ENCODE data around the gene TNXB. TPM values are rescaled to one million over a fixed set of nuclear protein-coding genes. Genes with fewer than 3 reads are reported as not detected.

Gene TNXB
- total and polyA plus RNA-seq, 2 donors (not counting 3 experiments of a cell fraction or from before 2014, with no cell fraction given) = 0.47 to 2.7 TPM

DNA sequence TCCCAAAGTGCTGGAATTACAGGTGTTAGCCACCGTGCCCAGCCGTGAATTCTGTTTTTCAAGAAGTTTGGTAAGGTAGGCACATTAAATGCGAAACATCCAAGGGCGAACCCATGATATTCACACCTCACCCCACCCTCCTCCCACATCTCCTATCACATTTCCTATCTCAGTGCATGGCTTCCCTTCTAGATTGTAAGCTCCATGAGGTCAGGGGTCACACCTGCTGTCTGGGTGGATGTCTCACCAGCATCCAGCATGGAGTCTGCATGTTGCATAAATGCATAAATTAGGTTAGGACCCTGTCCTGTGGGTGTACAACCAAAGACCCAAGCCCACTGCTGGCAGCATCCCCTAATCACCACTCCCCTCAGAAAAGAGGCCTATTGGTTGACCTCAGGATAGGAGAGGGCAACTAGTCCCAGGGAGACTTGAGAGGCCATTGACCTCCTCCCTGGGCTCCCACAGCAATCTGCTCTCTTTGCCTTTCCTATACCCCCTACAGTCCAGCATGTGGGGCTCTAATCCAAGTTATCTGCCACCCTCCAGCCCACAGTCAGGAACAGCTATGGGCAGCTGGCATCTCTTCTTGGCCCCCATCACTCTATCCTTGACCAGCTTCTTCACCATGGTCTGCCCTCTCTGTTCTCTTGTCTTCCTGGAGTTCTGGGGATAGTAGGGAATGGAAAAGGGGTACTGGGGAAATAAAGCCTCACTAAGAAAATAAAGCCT, 38.4 kb upstream of the TNXB start:
- TF ChIP-seq, protein P1, sequence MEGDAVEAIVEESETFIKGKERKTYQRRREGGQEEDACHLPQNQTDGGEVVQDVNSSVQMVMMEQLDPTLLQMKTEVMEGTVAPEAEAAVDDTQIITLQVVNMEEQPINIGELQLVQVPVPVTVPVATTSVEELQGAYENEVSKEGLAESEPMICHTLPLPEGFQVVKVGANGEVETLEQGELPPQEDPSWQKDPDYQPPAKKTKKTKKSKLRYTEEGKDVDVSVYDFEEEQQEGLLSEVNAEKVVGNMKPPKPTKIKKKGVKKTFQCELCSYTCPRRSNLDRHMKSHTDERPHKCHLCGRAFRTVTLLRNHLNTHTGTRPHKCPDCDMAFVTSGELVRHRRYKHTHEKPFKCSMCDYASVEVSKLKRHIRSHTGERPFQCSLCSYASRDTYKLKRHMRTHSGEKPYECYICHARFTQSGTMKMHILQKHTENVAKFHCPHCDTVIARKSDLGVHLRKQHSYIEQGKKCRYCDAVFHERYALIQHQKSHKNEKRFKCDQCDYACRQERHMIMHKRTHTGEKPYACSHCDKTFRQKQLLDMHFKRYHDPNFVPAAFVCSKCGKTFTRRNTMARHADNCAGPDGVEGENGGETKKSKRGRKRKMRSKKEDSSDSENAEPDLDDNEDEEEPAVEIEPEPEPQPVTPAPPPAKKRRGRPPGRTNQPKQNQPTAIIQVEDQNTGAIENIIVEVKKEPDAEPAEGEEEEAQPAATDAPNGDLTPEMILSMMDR (IDR thresholded peaks at IDR 0.05; ENCODE audit: extremely low read depth in 1 of 2, insufficient read depth in 1 of 2, low read depth in 1 of 2, low read length in 2 of 2) = no peak
- TF ChIP-seq JUN (IDR thresholded peaks at IDR 0.05; ENCODE audit: borderline replicate concordance, insufficient read depth, insufficient read length, low read depth) = no peak
- no peak for TF ChIP-seq MYC (IDR thresholded peaks at IDR 0.05; ENCODE audit: low read depth, low read length)
- no peak for TF ChIP-seq POLR2AphosphoS5 (IDR thresholded peaks at IDR 0.05; ENCODE audit: insufficient read depth, low read depth, low read length)
- ChIA-PET POLR2A (no interaction called here), CTCF (interaction anchor here (1.0 to 2.8 kb wide), 5 partner anchors 17 to 638 kb away, joined by 3 to 12 read pairs (median 6); partner anchors contain the start of gene FKBPL)
- H3K27me3 ChIP-seq (ENCODE audit: control insufficient read depth in 2 of 2, insufficient read depth in 2 of 2, low read length in 2 of 2) = peaks cover 24 to 27% of the 10 kb centered on the region in 2 experiments
- no peak overlapping the region for H3K4me2 ChIP-seq (ENCODE audit: insufficient read depth, low read length)
- no peaks in the 10 kb centered on the region for H3K36me3 ChIP-seq (ENCODE audit: control insufficient read depth in 2 of 2, extremely low read depth in 1 of 2, insufficient read depth in 2 of 2, low read length in 2 of 2)
- no peaks in the 10 kb centered on the region for H3K9me1 ChIP-seq (replicated peaks; ENCODE audit: control insufficient read depth, extremely low read depth, insufficient read depth, low read length)
- no peak overlapping the region for H2AFZ ChIP-seq (ENCODE audit: low read depth, low read length)
- no peak overlapping the region for H3K4me3 ChIP-seq (replicated peaks in 1 of 3; ENCODE audit: insufficient read depth in 1 of 3, low read depth in 1 of 3, low read length in 3 of 3)
- no peak overlapping the region for H3K27ac ChIP-seq (ENCODE audit: insufficient read depth, low read depth, low read length)
- DNase-seq (ENCODE audit: low read depth, low spot score) (no peak), FAIRE-seq (no peak)
- intact Hi-C loops (cut with micrococcal nuclease) = loop anchor here (1.0 kb wide), 1 partner anchor 48 kb away; no protein-coding TSS in a partner anchor
- no peaks in the 10 kb centered on the region for H4K20me1 ChIP-seq (replicated peaks; ENCODE audit: control insufficient read depth, extremely low read depth, insufficient read depth, low read length)
- H3K4me1 ChIP-seq (ENCODE audit: control insufficient read depth, extremely low read depth, insufficient read depth, low read length) = peaks cover 9% of the 10 kb centered on the region
- dilution Hi-C loops (cut with MboI; ENCODE audit: extremely low pct_ligation_motif_present, low sequenced_read_pairs) = no loop called here
- no TSS peak for BruUV-seq (replicated peaks)
- no peaks in the 10 kb centered on the region for H3K79me2 ChIP-seq (ENCODE audit: control insufficient read depth, insufficient read depth, low read length)
- H3K9me3 ChIP-seq (replicated peaks; ENCODE audit: control insufficient read depth, insufficient read depth, low read length) = no peaks in the 10 kb centered on the region
- no peak overlapping the region for H3K9ac ChIP-seq (replicated peaks; ENCODE audit: extremely low read depth, insufficient read depth, low read length)

DNA sequence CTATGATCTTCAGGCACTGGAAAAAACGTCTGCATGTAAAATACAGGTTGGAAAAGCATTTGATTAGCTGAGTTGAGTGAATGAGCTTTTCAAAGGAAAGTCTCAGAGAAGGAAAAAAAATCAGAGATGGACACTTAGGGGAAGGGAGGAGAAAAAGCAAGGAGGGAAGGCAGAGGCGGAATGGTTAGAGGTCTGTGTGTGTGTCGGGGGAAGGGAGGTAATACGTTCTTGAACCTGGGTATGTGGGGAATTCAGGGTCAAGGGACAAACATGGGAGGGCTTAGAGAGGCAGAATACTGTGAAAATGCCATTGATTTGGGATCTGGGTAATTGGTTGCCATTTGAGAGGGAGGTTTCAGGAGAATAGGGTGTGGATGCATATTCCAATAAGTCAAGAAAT, 37.5 kb upstream of the TNXB start:
- dilution Hi-C loops (cut with MboI; ENCODE audit: extremely low pct_ligation_motif_present, low sequenced_read_pairs) (no loop called here), intact Hi-C loops (cut with micrococcal nuclease) (no loop called here)
- no peak for FAIRE-seq
- H3K4me2 ChIP-seq (ENCODE audit: insufficient read depth, low read length) = no peak overlapping the region
- POLR2A ChIA-PET = no interaction called here
- H3K27ac ChIP-seq (ENCODE audit: insufficient read depth, low read depth, low read length) = no peak overlapping the region
- no peak overlapping the region for H3K9ac ChIP-seq (replicated peaks; ENCODE audit: extremely low read depth, insufficient read depth, low read length)
- H3K79me2 ChIP-seq (ENCODE audit: control insufficient read depth, insufficient read depth, low read length) = no peaks in the 10 kb centered on the region
- no peaks in the 10 kb centered on the region for H3K36me3 ChIP-seq (ENCODE audit: control insufficient read depth in 2 of 2, extremely low read depth in 1 of 2, insufficient read depth in 2 of 2, low read length in 2 of 2)
- no peak overlapping the region for H2AFZ ChIP-seq (ENCODE audit: low read depth, low read length)
- no peak for TF ChIP-seq FOS (IDR thresholded peaks at IDR 0.05; ENCODE audit: borderline replicate concordance, insufficient read depth, low read length)
- TF ChIP-seq MYC (IDR thresholded peaks at IDR 0.05; ENCODE audit: low read depth, low read length) = no peak
- no peaks in the 10 kb centered on the region for H3K9me3 ChIP-seq (replicated peaks; ENCODE audit: control insufficient read depth, insufficient read depth, low read length)
- peaks cover 3% of the 10 kb centered on the region for H3K4me1 ChIP-seq (ENCODE audit: control insufficient read depth, extremely low read depth, insufficient read depth, low read length)
- H3K27me3 ChIP-seq (ENCODE audit: control insufficient read depth in 2 of 2, insufficient read depth in 2 of 2, low read length in 2 of 2) = peaks cover 20 to 28% of the 10 kb centered on the region in 2 experiments
- CTCF ChIA-PET = interaction anchor here (2.8 kb wide), 1 partner anchor 28 kb away, joined by 12 read pairs; no protein-coding TSS in a partner anchor
- H3K9me1 ChIP-seq (replicated peaks; ENCODE audit: control insufficient read depth, extremely low read depth, insufficient read depth, low read length) = no peaks in the 10 kb centered on the region
- no TSS peak for BruUV-seq (replicated peaks)
- H4K20me1 ChIP-seq (replicated peaks; ENCODE audit: control insufficient read depth, extremely low read depth, insufficient read depth, low read length) = no peaks in the 10 kb centered on the region
- DNase-seq (ENCODE audit: low read depth, low spot score) = no peak
- no peak overlapping the region for H3K4me3 ChIP-seq (replicated peaks in 1 of 3; ENCODE audit: insufficient read depth in 1 of 3, low read depth in 1 of 3, low read length in 3 of 3)

Data from endothelial cell of umbilical vein (primary cell).